GM19324 (cell line): ENCODE measurements around the gene USP37.

Experiments used
- ATAC-seq: cut with Tn5 transposase; IDR thresholded peaks from one replicate; pipeline ENCODE4 v1.9.1; 2021; ENCODE audit warnings: mild to moderate bottlenecking, moderate library complexity; ENCODE audit not compliant: unreplicated experiment, low FRiP score

USP37 gene

GRCh38 chr2:218435003-218435982 lies 132.9 kb downstream of the USP37 start:
- no peak for ATAC-seq

GRCh38 chr2:218434456-218434855 lies 133.7 kb downstream of the USP37 start:
- no peak for ATAC-seq

DNA sequence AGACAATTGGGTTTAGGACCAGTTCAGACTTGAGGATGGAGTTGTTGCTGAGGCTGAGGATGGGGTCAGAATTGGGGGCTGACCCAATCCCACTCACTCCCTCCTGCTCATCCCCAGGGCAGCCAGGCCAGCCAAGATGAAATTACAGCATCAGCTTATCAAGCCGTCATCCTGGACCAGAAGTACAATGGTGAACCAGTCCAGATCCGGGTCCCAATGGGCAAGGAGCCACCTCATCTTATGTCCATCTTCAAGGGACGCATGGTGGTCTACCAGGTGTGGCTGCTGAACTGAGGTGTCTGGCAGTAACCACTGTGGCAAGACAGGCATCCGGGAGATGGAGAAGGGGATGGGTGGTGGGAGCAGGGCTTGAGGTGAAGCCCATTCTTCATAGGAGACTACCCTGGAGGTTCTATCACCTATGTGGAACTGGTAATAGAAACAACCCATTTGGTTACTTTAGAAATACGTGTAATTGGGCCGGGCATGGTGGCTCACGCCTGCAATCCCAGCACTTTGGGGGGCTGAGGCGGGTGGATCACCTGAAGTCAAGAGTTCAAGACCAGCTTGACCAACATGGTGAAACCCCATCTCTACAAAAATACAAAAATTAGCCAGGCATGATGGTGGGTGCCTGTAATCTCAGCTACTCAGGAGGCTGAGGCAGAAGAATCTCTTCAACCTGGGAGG lies 135.3 kb downstream of the USP37 start:
- ATAC-seq, result no peak

GRCh38 chr2:218431878-218432277 lies 136.3 kb downstream of the USP37 start:
- no peak for ATAC-seq

DNA sequence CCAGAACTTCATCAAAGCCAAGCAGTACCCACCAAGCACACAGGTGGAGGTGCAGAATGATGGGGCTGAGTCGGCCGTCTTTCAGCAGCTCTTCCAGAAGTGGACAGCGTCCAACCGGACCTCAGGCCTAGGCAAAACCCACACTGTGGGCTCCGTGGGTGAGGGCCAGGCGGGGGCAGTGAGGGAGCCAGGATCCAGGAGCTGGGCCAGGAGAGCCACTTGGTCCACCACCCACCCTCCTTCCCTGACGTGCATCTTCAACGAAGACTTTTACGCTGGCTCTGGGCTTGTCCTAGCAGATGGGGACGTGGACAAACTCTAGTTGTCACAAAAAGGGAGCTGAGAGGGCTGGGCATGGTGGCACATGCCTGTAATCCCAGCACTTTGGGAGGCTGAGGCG lies 137.4 kb downstream of the USP37 start:
- ATAC-seq, result no peak

GRCh38 chr2:218429911-218430692 lies 138.0 kb downstream of the USP37 start:
- ATAC-seq, result no peak

DNA sequence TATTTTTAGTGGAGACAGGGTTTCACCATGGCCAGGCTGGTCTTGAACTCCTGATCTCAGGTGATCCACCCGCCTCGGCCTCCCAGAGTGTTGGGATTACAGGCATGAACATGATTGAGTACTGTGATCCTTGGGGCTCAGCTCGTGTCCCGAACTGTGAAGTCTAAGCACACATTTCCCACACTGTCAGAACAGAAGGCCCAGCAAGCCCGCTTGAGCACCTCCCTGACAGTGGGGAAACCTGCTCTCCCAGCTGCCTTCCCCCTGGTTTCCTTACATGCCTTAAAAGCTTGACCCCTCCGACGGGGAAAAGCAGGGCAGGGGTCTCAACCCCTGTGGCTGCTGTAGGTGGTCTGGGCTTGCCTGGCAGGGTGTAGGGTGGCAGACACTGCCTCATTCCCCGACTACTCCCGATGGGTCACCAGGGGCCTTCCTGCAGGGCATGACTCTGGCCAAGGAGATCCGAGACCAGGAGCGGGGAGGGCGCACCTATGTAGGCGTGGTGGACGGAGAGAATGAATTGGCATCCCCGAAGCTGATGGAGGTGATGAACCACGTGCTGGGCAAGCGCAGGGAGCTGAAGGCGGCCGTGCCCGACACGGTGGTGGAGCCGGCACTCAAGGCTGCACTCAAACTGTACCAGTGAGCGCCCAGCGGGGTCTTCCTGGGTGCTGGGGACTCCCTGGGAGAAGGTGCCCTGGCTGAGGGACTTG lies 139.1 kb downstream of the USP37 start:
- ATAC-seq, result no peak

- ATAC-seq, result no peak
Measured at GRCh38 chr2:218427741-218428140, 140.4 kb downstream of the USP37 start.

DNA sequence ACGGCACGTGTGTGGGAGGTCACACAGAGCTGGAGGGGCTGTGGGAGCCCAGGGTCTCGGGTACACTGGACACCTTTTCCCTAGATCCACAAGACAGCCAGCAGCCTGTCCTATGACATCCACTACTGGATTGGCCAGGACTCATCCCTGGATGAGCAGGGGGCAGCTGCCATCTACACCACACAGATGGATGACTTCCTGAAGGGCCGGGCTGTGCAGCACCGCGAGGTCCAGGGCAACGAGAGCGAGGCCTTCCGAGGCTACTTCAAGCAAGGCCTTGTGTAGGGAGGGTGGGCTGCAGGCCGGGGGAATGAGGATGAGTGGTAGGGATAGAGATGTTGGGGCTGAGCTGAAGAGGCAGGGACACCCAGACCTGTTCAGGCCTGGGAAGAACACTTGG lies 142.6 kb downstream of the USP37 start:
- no peak for ATAC-seq

GRCh38 chr2:218423584-218423983 lies 144.6 kb downstream of the USP37 start:
- no peak for ATAC-seq

DNA sequence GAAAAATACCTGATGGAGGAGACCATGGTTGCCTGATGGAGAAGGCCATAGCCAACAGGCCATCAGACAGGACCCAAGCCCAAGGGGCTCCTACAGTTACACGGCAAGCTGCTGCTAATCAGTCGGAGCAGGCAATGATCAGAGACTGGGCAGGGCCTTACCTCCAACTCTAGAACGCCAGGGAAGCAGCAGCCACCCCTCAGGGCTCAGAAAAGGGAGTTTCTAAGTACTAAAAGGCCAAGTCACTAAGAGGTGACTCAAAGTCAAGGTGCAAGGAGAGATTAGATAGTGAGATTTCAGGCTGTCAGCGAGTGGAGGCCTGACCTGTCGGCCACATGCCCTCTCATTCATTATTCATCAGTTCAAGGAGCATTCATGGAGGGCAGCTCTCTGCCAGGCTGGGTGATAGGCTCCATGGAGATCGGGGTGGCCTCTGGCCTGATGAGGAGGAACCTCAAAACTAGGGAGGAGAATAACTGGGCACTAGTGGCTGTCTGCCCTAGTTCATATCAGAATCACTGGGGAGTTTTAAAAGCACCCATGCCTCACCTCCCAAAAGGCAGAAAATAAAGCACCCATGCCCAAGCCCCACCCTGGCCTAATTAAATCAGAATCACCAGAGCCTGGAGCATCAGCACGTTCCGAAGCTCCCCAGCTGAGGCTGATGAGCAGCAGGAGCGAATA lies 145.6 kb downstream of the USP37 start:
- ATAC-seq, result no peak

GRCh38 chr2:218421027-218421426 lies 147.1 kb downstream of the USP37 start:
- no peak for ATAC-seq

- ATAC-seq, result no peak
Measured at GRCh38 chr2:218419630-218420216, 148.4 kb downstream of the USP37 start.

- ATAC-seq, result no peak
Measured at GRCh38 chr2:218418717-218419458, 149.3 kb downstream of the USP37 start, which contains the start of gene VIL1. TSS of gene VIL1 (plus strand) at chr2:218419123. CDS start at chr2:218423779, 4,656 bp downstream.

DNA sequence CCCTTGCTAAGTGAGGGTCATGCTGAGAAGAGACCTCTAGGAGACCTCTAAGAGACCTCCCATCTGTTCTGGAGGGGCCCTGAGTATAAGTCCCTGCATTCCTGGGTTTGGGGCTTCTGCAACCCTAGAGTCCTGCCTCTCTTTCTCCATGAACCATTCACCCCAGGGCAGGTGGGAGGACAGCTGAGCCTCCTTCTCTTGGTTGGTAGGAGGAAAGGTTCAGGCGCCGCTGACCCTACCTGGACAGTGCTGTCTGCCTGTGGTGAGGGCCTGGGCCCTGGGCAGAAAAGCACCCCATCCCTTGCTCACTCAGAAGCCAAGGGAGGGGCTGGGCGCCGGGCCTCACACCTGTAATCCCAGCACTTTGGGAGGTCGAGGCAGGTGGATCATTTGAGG lies 149.8 kb downstream of the USP37 start:
- ATAC-seq, result no peak

GRCh38 chr2:218407717-218408116 lies 160.4 kb downstream of the USP37 start:
- ATAC-seq, result no peak

DNA sequence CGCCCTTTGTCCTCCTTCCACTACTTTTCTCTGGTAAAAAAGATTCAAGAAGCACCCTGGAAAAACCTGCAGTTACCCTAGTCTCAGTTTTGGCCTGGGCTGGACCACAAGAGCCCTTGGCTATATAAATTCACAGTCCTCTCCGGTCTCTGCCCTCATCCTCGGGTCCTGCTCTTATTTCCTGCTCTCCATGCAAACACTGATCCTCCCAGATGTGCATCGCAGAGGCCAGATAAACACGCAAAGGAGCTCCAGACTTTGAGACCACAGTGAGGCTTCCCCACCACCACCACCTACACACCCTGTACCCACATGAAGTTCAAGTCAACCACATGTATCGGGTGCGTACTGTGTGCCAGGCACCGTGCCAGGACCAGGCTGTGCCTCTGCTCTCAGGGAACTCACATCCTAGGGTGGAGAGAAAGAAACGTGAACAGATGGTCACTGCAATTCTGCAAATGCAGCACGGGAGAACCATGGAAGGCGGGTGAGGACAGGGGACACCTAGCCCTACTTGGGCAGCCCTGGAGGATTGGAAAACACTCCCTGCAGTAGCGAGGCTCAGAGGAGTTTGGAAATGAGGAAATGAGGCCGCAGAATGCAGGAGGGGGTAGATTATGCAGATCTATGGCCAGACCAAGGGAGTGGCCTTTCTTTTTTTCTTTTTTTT lies 161.1 kb downstream of the USP37 start:
- no peak for ATAC-seq
